ENCODE measurements around the gene RPL4. TPM values are rescaled to one million over a fixed set of nuclear protein-coding genes. Genes with fewer than 3 reads are reported as not detected.

RPL4 gene
- total and polyA plus RNA-seq, 2 of the 8 experiments (the other 6 are each of a cell fraction or from before 2014, with no cell fraction given), result 3,950 to 3,973 TPM

- no peak overlapping the region for H4K8ac ChIP-seq (ENCODE audit: extremely low read depth, insufficient read depth, low read length)
- H4K20me1 ChIP-seq (replicated peaks in 1 of 2; ENCODE audit: control insufficient read depth in 1 of 2, insufficient read depth in 2 of 2, low read length in 2 of 2), result peaks cover 0 to 6% of the 10 kb centered on the region in 2 experiments
- H3K9me3 ChIP-seq (ENCODE audit: insufficient read depth in 2 of 2, low read depth in 1 of 2, low read length in 1 of 2), result no peaks in the 10 kb centered on the region
- 90% methylated on average over 5 of the region's 5 CpGs; no CpG with 5 or more reads in 1 of the 2 experiments for WGBS, 2 experiments (ENCODE audit: extremely low coverage in 1 of 2, insufficient coverage in 1 of 2, insufficient read length in 1 of 2, insufficient replicate concordance in 2 of 2, low coverage in 1 of 2, low lambda C conversion rate in 2 of 2, missing lambda C conversion rate in 1 of 2)
- H3K14ac ChIP-seq (ENCODE audit: insufficient read length), result no peak overlapping the region
- H2BK5ac ChIP-seq (ENCODE audit: low read depth, low read length), result no peak overlapping the region
- POLR2A ChIA-PET (ENCODE audit: partially characterized antibody), result interaction anchor here (0.8 to 6.9 kb wide), 7 partner anchors 8 to 20 kb away, joined by 3 to 56 read pairs (median 5); partner anchors contain the start of genes RPL4, SNAPC5 and ZWILCH
- no peak overlapping the region for H2BK12ac ChIP-seq (ENCODE audit: low read depth, low read length)
- H3K27ac ChIP-seq (ENCODE audit: low read depth, low read length), result no peak overlapping the region
- H2AFZ ChIP-seq (ENCODE audit: low read length), result no peak overlapping the region
- peaks cover 9 to 43% (median 31%) of the 10 kb centered on the region in 4 experiments for H3K36me3 ChIP-seq (ENCODE audit: control insufficient read depth in 2 of 4, insufficient read depth in 4 of 4, low read length in 3 of 4)
- H3K23me2 ChIP-seq (ENCODE audit: low read depth, low read length), result no peaks in the 10 kb centered on the region
- no peak overlapping the region for H3K23ac ChIP-seq (ENCODE audit: insufficient read length)
- H2BK20ac ChIP-seq (ENCODE audit: low read length), result no peak overlapping the region
- H3K4me1 ChIP-seq (replicated peaks in 1 of 4; ENCODE audit: control insufficient read depth in 3 of 4, insufficient read depth in 4 of 4, low read length in 3 of 4), result no peaks in the 10 kb centered on the region
- no peak overlapping the region for H3K4ac ChIP-seq (replicated peaks; ENCODE audit: insufficient read length, low read depth, low read length)
- H2BK120ac ChIP-seq (replicated peaks; ENCODE audit: low read depth, low read length), result no peak overlapping the region
- no peaks in the 10 kb centered on the region for H3K79me2 ChIP-seq (ENCODE audit: control insufficient read depth in 1 of 2, insufficient read depth in 2 of 2, low read length in 2 of 2)
- H2BK15ac ChIP-seq (ENCODE audit: low read length), result no peak overlapping the region
- no peak overlapping the region for H3K56ac ChIP-seq (replicated peaks; ENCODE audit: insufficient read length, low read depth, low read length)
- no peak overlapping the region; the same call in 1 of the 2 replicates for H3K18ac ChIP-seq (ENCODE audit: extremely low read depth, low read length)
- CTCF ChIA-PET (ENCODE audit: partially characterized antibody), result interaction anchor here (0.5 to 6.7 kb wide), 5 partner anchors 13 to 168 kb away, joined by 3 to 44 read pairs (median 3); partner anchors contain the start of gene SNAPC5
- no peak overlapping the region for H4K91ac ChIP-seq (replicated peaks; ENCODE audit: insufficient read length, low read length)
- DNase-seq (ENCODE audit: low read depth in 1 of 2, low spot score in 2 of 2), result no peak
- H3K27me3 ChIP-seq (replicated peaks in 1 of 4; ENCODE audit: control insufficient read depth in 3 of 4, extremely low read depth in 1 of 4, insufficient read depth in 3 of 4, low read length in 3 of 4), result no peaks in the 10 kb centered on the region
- no peak overlapping the region for H3K4me3 ChIP-seq (ENCODE audit: extremely low read depth in 1 of 4, insufficient read depth in 2 of 4, low read depth in 3 of 4, low read length in 4 of 4)
- peaks cover 2% of the 10 kb centered on the region; the same call in 1 of the 2 replicates for H3K79me1 ChIP-seq (ENCODE audit: low read depth, low read length)
- FAIRE-seq, result no peak
- H3K4me2 ChIP-seq (ENCODE audit: insufficient read depth in 1 of 2, low read depth in 2 of 2, low read length in 2 of 2), result no peak overlapping the region
- no peak overlapping the region for H2AK5ac ChIP-seq (ENCODE audit: low read depth, low read length)
- no peak overlapping the region for H4K5ac ChIP-seq (ENCODE audit: insufficient read length, low read depth, low read length)
- H3K9ac ChIP-seq (replicated peaks in 1 of 4; ENCODE audit: extremely low read depth in 1 of 4, low read depth in 3 of 4, low read length in 3 of 4), result no peak overlapping the region
Observed at GRCh38 chr15:66484539-66485112, 20.0 kb downstream of the RPL4 start.
